Neuronal stem cell (in vitro differentiated cells): ENCODE results near the gene MERTK.
"Not testable (repeated sequence)": the region's sequence is repeated elsewhere in the genome, so short reads cannot be mapped to it uniquely, and the experiment has no call there.

ENCODE experiments used
- DNase-seq: peaks from one replicate; pipeline ENCODE4 v3.0.0-alpha.2; 2013; ENCODE audit warnings: low spot score
- H2AFZ ChIP-seq: one replicate; pipeline ENCODE4 v1.6.1; 2013; ENCODE audit warnings: mild to moderate bottlenecking, low read length, inconsistent platforms
- H2AK5ac ChIP-seq: 2 replicates; pipeline ENCODE4 v1.6.1; 2013; ENCODE audit warnings: low read depth, mild to moderate bottlenecking, inconsistent platforms, low read length, moderate library complexity, mixed read lengths
- H2BK120ac ChIP-seq: 2 replicates; pipeline ENCODE4 v1.6.1; 2013; ENCODE audit warnings: low read depth, mild to moderate bottlenecking, inconsistent platforms, low read length, moderate library complexity, mixed read lengths
- H2BK12ac ChIP-seq: one replicate; pipeline ENCODE4 v1.6.1; 2013; ENCODE audit warnings: low read length, inconsistent platforms
- H2BK15ac ChIP-seq: 2 replicates; pipeline ENCODE4 v1.6.1; 2013; ENCODE audit warnings: mild to moderate bottlenecking, low read length, inconsistent platforms, mixed read lengths
- H2BK5ac ChIP-seq: one replicate; pipeline ENCODE4 v1.6.1; 2013; ENCODE audit warnings: inconsistent platforms, mild to moderate bottlenecking, low read length, moderate library complexity
- H3K14ac ChIP-seq: one replicate; pipeline ENCODE4 v1.6.1; 2013; ENCODE audit warnings: low read length, inconsistent platforms
- H3K18ac ChIP-seq: 2 replicates; pipeline ENCODE4 v1.6.1; 2013; ENCODE audit warnings: low read length, inconsistent platforms
- H3K23ac ChIP-seq: 2 replicates; pipeline ENCODE4 v1.6.1; 2013; ENCODE audit warnings: low read depth, mild to moderate bottlenecking, mixed read lengths, low read length, inconsistent platforms; ENCODE audit not compliant: poor library complexity
- H3K27ac ChIP-seq: replicated peaks from 3 replicates; pipeline ENCODE4 v1.5.1; 2013; ENCODE audit warnings: low read length, inconsistent platforms
- H3K27me3 ChIP-seq, 3 experiments: 2 replicates each; pipeline ENCODE4 v1.6.1; 2013; ENCODE audit warnings: low read length in 3 of 3, mild to moderate bottlenecking in 2 of 3, inconsistent platforms in 1 of 3, low read depth in 1 of 3, mixed read lengths in 1 of 3, moderate library complexity in 1 of 3; ENCODE audit not compliant: control insufficient read depth in 3 of 3, insufficient read depth in 3 of 3
- H3K36me3 ChIP-seq, 2 donors: replicated peaks in 1 of 2; 2 replicates each; pipeline ENCODE4 v1.6.1; 2013; ENCODE audit warnings: low read length in 2 of 2; ENCODE audit not compliant: control insufficient read depth in 2 of 2, insufficient read depth in 2 of 2
- H3K4ac ChIP-seq: 2 replicates; pipeline ENCODE4 v1.6.1; 2013; ENCODE audit warnings: inconsistent platforms, mild to moderate bottlenecking, low read length, moderate library complexity
- H3K4me1 ChIP-seq, 2 donors: 1 replicate in 1 of 2; 2 replicates in 1 of 2; pipeline ENCODE4 v1.6.1; 2013; ENCODE audit warnings: low read length in 2 of 2, low read depth in 1 of 2; ENCODE audit not compliant: control insufficient read depth in 2 of 2, insufficient read depth in 1 of 2
- H3K4me2 ChIP-seq: one replicate; pipeline ENCODE4 v1.6.1; 2013; ENCODE audit warnings: mild to moderate bottlenecking, low read length, inconsistent platforms; ENCODE audit not compliant: insufficient read depth, poor library complexity, severe bottlenecking
- H3K4me3 ChIP-seq, 2 donors: 2 replicates each; pipeline ENCODE4 v1.5.1; 2013; ENCODE audit warnings: low read length in 2 of 2, mild to moderate bottlenecking in 2 of 2, inconsistent platforms in 1 of 2, moderate library complexity in 1 of 2
- H3K79me1 ChIP-seq: one replicate; pipeline ENCODE4 v1.6.1; 2013; ENCODE audit warnings: low read depth, mild to moderate bottlenecking, inconsistent platforms, low read length, moderate library complexity
- H3K9ac ChIP-seq: one replicate; pipeline ENCODE4 v1.6.1; 2013; ENCODE audit warnings: mild to moderate bottlenecking, low read depth, low read length, inconsistent platforms; ENCODE audit not compliant: poor library complexity
- H3K9me3 ChIP-seq, 2 donors: replicated peaks in 1 of 2; 2 replicates each; pipeline versions ENCODE3 to v1.6.1; 2013; ENCODE audit warnings: low read length in 2 of 2, mild to moderate bottlenecking in 2 of 2, inconsistent platforms in 1 of 2, low read depth in 1 of 2, mixed read lengths in 1 of 2, moderate library complexity in 1 of 2; ENCODE audit not compliant: control insufficient read depth in 2 of 2, insufficient read depth in 1 of 2
- H4K8ac ChIP-seq: one replicate; pipeline ENCODE4 v1.6.1; 2013; ENCODE audit warnings: low read depth, mild to moderate bottlenecking, inconsistent platforms, low read length, moderate library complexity
- H4K91ac ChIP-seq: one replicate; pipeline ENCODE4 v1.6.1; 2013; ENCODE audit warnings: low read length, low read depth, mild to moderate bottlenecking, inconsistent platforms; ENCODE audit not compliant: poor library complexity
- WGBS, 2 donors: extraction: QIAGEN DNeasy Blood & Tissue Kit; methylation state at CpG; one replicate each; pipeline ENCODE4 v1.1.7; 2013; ENCODE audit warnings: missing lambda C conversion rate in 2 of 2, mixed read lengths in 1 of 2; ENCODE audit not compliant: insufficient read length in 2 of 2, insufficient replicate concordance in 1 of 2; ENCODE audit errors: extremely low coverage in 2 of 2; 5-methylcytosine and 5-hydroxymethylcytosine counted together

The MERTK gene

DNA sequence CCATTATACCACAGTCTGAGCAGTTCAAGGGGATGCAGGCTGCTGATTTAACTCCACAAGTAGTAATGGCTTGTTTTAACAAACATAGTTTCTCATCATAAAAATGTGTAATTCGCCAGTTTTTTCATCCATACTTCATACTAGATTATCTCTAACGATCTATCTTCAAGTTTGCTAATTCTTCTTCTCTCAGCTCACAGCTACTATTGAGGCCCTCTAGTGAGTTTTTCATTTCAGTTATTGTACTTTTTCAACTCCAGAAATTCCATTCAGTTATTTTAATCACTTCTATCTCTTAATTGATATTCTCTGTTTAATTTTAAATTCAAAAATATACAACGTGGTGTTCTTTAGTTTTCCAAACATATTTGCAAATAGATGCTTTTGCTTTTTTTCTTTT lies 136.5 kb downstream of the MERTK start:
- Histone ChIP-seq H3K4me2 (no peak overlapping the region), H3K27ac (no peak overlapping the region), H3K4me1 (peaks cover 4 to 6% of the 10 kb centered on the region in 2 donors), H3K14ac (no peak overlapping the region), H3K9me3 (peaks cover 0 to 4% of the 10 kb centered on the region in 2 donors), H4K8ac (no peak overlapping the region), H3K9ac (no peak overlapping the region), H2BK12ac (no peak overlapping the region), H3K18ac (no peak overlapping the region), H3K23ac (no peak overlapping the region), H2AK5ac (no peak overlapping the region), H2AFZ (no peak overlapping the region), H2BK120ac (no peak overlapping the region), H3K27me3 (no peaks in the 10 kb centered on the region), H3K4ac (no peak overlapping the region), H3K36me3 (no peaks in the 10 kb centered on the region), H2BK5ac (no peak overlapping the region), H3K79me1 (no peaks in the 10 kb centered on the region), H4K91ac (no peak overlapping the region), H3K4me3 (no peak overlapping the region), H2BK15ac (no peak overlapping the region)
- no CpG with 5 or more reads among the region's 3 CpGs for WGBS, 2 donors
- no peak for DNase-seq

DNA sequence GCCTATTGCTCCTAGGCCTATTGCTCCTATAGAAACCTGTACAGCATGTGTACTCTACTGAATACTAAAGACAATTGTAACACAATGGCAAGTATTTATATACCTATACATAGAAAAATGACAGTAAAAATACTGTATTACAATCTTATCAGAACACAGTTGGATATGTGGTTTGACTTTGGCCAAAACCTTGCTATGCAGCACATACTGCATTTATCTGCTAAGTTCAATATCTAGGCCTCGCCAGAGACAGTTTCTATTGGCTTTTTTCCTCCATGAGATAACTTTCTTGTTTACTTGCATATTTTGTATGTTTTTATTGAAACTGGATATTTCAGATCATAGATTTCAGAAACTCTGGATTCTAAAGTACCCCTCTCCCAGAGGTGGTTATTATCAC lies 137.4 kb downstream of the MERTK start:
- H2BK15ac ChIP-seq, result no peak overlapping the region
- H3K9ac ChIP-seq, result no peak overlapping the region
- no peak overlapping the region for H2BK12ac ChIP-seq

DNA sequence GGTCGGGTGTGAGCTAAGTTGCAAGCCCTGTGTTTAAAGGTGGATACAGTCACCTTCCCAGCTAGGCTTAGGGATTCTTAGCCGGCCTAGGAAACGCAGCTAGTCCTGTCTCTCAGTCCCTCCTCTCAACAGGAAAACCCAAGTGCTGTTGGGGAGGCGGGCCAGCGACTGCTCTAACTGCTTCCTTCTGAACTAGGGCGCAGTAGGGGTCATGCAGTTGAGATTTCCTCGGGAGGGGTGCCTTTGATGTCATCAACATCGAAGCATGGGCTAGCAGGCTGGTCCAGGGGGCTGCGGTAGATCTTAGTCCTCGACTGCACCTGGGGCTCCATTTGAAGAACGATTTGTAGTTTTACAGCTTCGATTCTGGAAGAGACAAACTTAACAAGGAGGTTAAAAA lies 141.1 kb downstream of the MERTK start:
- H3K36me3 ChIP-seq, H3K27ac ChIP-seq, H3K79me1 ChIP-seq, H2AK5ac ChIP-seq, H2BK12ac ChIP-seq, DNase-seq, H3K4me1 ChIP-seq, H3K18ac ChIP-seq, H2BK15ac ChIP-seq, H3K9me3 ChIP-seq, H3K9ac ChIP-seq, H3K23ac ChIP-seq, H2AFZ ChIP-seq, H2BK120ac ChIP-seq, H3K27me3 ChIP-seq, H3K4me3 ChIP-seq, H4K8ac ChIP-seq, H3K14ac ChIP-seq, H4K91ac ChIP-seq, H3K4me2 ChIP-seq, H2BK5ac ChIP-seq, H3K4ac ChIP-seq: not testable (repeated sequence)
- no CpG with 5 or more reads among the region's 12 CpGs for WGBS, 2 donors

More for the DNA sequence above, 137.4 kb downstream of the MERTK start:
- no peak overlapping the region for H4K91ac ChIP-seq
- no peak overlapping the region for H2AFZ ChIP-seq
- H3K23ac ChIP-seq, result no peak overlapping the region
- H2AK5ac ChIP-seq, result no peak overlapping the region
- H3K36me3 ChIP-seq, result no peaks in the 10 kb centered on the region
- no peak overlapping the region for H3K4me2 ChIP-seq
- H3K9me3 ChIP-seq, result peaks cover 0 to 4% of the 10 kb centered on the region in 2 donors
- no peak overlapping the region for H2BK5ac ChIP-seq
- H3K18ac ChIP-seq, result no peak overlapping the region
- no peak overlapping the region for H2BK120ac ChIP-seq
- H3K4me3 ChIP-seq, result no peak overlapping the region
- no peak overlapping the region for H4K8ac ChIP-seq
- H3K4ac ChIP-seq, result no peak overlapping the region
- no peaks in the 10 kb centered on the region for H3K79me1 ChIP-seq
- no peak for DNase-seq
- no peaks in the 10 kb centered on the region for H3K27me3 ChIP-seq
- no peak overlapping the region for H3K14ac ChIP-seq
- peaks cover 4 to 6% of the 10 kb centered on the region in 2 donors for H3K4me1 ChIP-seq
- no CpG with 5 or more reads among the region's 1 CpG for WGBS, 2 donors
- no peak overlapping the region for H3K27ac ChIP-seq

DNA sequence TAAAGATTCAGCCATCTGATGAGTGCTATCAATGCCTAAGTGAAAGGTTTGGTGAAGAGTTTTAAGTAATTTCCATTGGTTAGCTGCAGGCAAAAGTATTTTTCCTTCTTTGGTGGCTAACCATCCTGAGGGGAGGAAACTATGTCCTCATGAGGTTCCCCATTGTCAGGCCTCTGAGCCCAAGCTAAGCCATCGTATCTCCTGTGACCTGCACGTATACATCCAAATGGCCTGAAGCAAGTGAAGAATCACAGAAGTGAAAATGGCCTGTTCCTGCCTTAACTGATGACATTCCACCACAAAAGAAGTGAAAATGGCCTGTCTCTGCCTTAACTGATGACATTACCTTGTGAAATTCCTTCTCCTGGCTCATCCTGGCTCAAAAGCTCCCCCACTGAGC lies 141.7 kb downstream of the MERTK start:
- H4K91ac ChIP-seq, H2BK5ac ChIP-seq, H3K4me1 ChIP-seq, H3K36me3 ChIP-seq, H3K18ac ChIP-seq, H3K4me2 ChIP-seq, H2BK120ac ChIP-seq, H3K9me3 ChIP-seq, H2AFZ ChIP-seq, H3K14ac ChIP-seq, H3K27ac ChIP-seq, H2BK15ac ChIP-seq, H3K9ac ChIP-seq, DNase-seq, H3K23ac ChIP-seq, H4K8ac ChIP-seq, H3K79me1 ChIP-seq, H3K4me3 ChIP-seq, H2BK12ac ChIP-seq, H3K4ac ChIP-seq, H2AK5ac ChIP-seq, H3K27me3 ChIP-seq: not testable (repeated sequence)
- no CpG with 5 or more reads among the region's 2 CpGs for WGBS, 2 donors
